ENCODE data around the gene POGLUT3.

GRCh38 chr11:108541531-108541930 lies 43.3 kb upstream of the POGLUT3 start:
- no peak for TF ChIP-seq CTCF (conservative IDR thresholded peaks at IDR 0.05; ENCODE audit: low read depth in 2 of 2)
- TF ChIP-seq ETS1 (IDR thresholded peaks at IDR 0.05): no peak
- no peak for TF ChIP-seq POLR2AphosphoS5 (IDR thresholded peaks at IDR 0.05; ENCODE audit: low read depth)
- TF ChIP-seq EZH2phosphoT487 (IDR thresholded peaks at IDR 0.05; ENCODE audit: unreplicated experiment): no peak
- no peak for TF ChIP-seq ZNF114 (CRISPR knock-in tag; IDR thresholded peaks at IDR 0.05)
- no peak for TF ChIP-seq REST (IDR thresholded peaks at IDR 0.05; ENCODE audit: unreplicated experiment)

Data from GM23338 (cell line).